WTC11 (cell line): ENCODE results near the gene PRR14L. TPM values are rescaled to one million over a fixed set of nuclear protein-coding genes. Genes with fewer than 3 reads are reported as not detected.

Experiments used
- ATAC-seq: fragments of 200-7000 bp; cut with Tn5 transposase; 2 replicates; pipeline ENCODE4 v1.10.0; 2021; ENCODE audit warnings: mild to moderate bottlenecking, moderate library complexity
- CTCF ChIA-PET: fragments of 300-600 bp; sonication (Branson Sonifier 250); formaldehyde crosslinking; loops from one replicate; lab custom pipeline; 2021; ENCODE audit warnings: antibody characterized with exemption; lab: Charles Lee
- POLR2A ChIA-PET: fragments of 350-600 bp; sonication (Branson Sonifier 250); formaldehyde crosslinking; loops from one replicate; lab custom pipeline; 2021; ENCODE audit warnings: antibody characterized with exemption; lab: Charles Lee
- DNase-seq: peaks from one replicate; pipeline ENCODE4 v3.0.0; 2021; ENCODE audit warnings: low spot score
- H3K27ac Mint-ChIP-seq: 2 replicates; pipeline ENCODE4 v1.8.0; 2021; ENCODE audit warnings: mixed read lengths
- H3K27me3 Mint-ChIP-seq: 2 replicates; pipeline ENCODE4 v1.8.0; 2021; ENCODE audit warnings: low read depth, mild to moderate bottlenecking, moderate library complexity, mixed read lengths
- H3K36me3 Mint-ChIP-seq: 2 replicates; pipeline ENCODE4 v1.8.0; 2021; ENCODE audit warnings: mixed read lengths
- H3K4me1 Mint-ChIP-seq: 2 replicates; pipeline ENCODE4 v1.8.0; 2022; ENCODE audit warnings: mixed read lengths
- H3K4me3 Mint-ChIP-seq: 2 replicates; pipeline ENCODE4 v1.8.0; 2021; ENCODE audit warnings: mild to moderate bottlenecking, moderate library complexity, mixed read lengths
- H3K9me3 Mint-ChIP-seq: 2 replicates; pipeline ENCODE4 v1.8.0; 2021; ENCODE audit warnings: mixed read lengths
- ATF1 ChIP-seq: sonication (generic); formaldehyde crosslinking; IDR thresholded peaks from 2 replicates; pipeline ENCODE4 v1.8.1; 2023; ENCODE audit warnings: mild to moderate bottlenecking, moderate library complexity, missing genetic modification reagents
- CBFB ChIP-seq: sonication (generic); formaldehyde crosslinking; IDR thresholded peaks from 2 replicates; pipeline ENCODE4 v1.8.1; 2022; ENCODE audit warnings: mild to moderate bottlenecking, low read depth, missing genetic modification reagents
- CREB1 ChIP-seq: sonication (generic); formaldehyde crosslinking; IDR thresholded peaks from 2 replicates; pipeline ENCODE4 v1.8.0; 2023; ENCODE audit warnings: mild to moderate bottlenecking, missing genetic modification reagents
- CREM ChIP-seq: sonication (generic); formaldehyde crosslinking; IDR thresholded peaks from 2 replicates; pipeline ENCODE4 v1.8.1; 2022; ENCODE audit warnings: mild to moderate bottlenecking, missing genetic modification reagents, moderate library complexity
- E2F5 ChIP-seq: sonication (generic); formaldehyde crosslinking; IDR thresholded peaks from 2 replicates; pipeline ENCODE4 v1.8.1; 2022; ENCODE audit warnings: mild to moderate bottlenecking, moderate library complexity, missing genetic modification reagents
- FOXK1 ChIP-seq: sonication (generic); formaldehyde crosslinking; IDR thresholded peaks from 2 replicates; pipeline ENCODE4 v1.8.0; 2022; ENCODE audit warnings: mild to moderate bottlenecking, moderate library complexity, missing genetic modification reagents
- GTF2I ChIP-seq: fragments of 250-450 bp; sonication (Bioruptor Pico); conservative IDR thresholded peaks from 2 replicates; pipeline ENCODE4 v1.4.0; 2021; ENCODE audit warnings: mild to moderate bottlenecking
- NFATC4 ChIP-seq: fragments of 250-450 bp; sonication (Bioruptor Pico); IDR thresholded peaks from 2 replicates; pipeline ENCODE4 v1.9.0; 2021; ENCODE audit warnings: mild to moderate bottlenecking
- NR1H2 ChIP-seq: sonication (generic); formaldehyde crosslinking; IDR thresholded peaks from 2 replicates; pipeline ENCODE4 v1.9.0; 2021; ENCODE audit warnings: mild to moderate bottlenecking, moderate library complexity, missing genetic modification reagents
- NR2C2 ChIP-seq: sonication (generic); formaldehyde crosslinking; IDR thresholded peaks from 2 replicates; pipeline ENCODE4 v1.8.0; 2022; ENCODE audit warnings: mild to moderate bottlenecking, missing genetic modification reagents
- SOX15 ChIP-seq: fragments of 250-450 bp; sonication (Bioruptor Pico); IDR thresholded peaks from 2 replicates; pipeline ENCODE4 v1.9.0; 2021; ENCODE audit warnings: mild to moderate bottlenecking
- TCF7 ChIP-seq: sonication (generic); formaldehyde crosslinking; IDR thresholded peaks from 2 replicates; pipeline ENCODE4 v1.8.0; 2022; ENCODE audit warnings: mild to moderate bottlenecking, low read depth, missing genetic modification reagents, moderate library complexity
- USF2 ChIP-seq: sonication (generic); formaldehyde crosslinking; IDR thresholded peaks from 2 replicates; pipeline ENCODE4 v1.8.1; 2023; ENCODE audit warnings: mild to moderate bottlenecking, missing genetic modification reagents, moderate library complexity
- ZMAT4 ChIP-seq: fragments of 250-450 bp; sonication (Bioruptor Pico); IDR thresholded peaks from 2 replicates; pipeline ENCODE4 v1.9.0; 2021; ENCODE audit warnings: mild to moderate bottlenecking
- ZNF317 ChIP-seq: sonication (generic); formaldehyde crosslinking; IDR thresholded peaks from 2 replicates; pipeline ENCODE4 v1.8.1; 2023; ENCODE audit warnings: low read depth, mild to moderate bottlenecking, moderate library complexity, missing genetic modification reagents, borderline replicate concordance
- ZNF423 ChIP-seq: fragments of 250-450 bp; sonication (Bioruptor Pico); IDR thresholded peaks from 2 replicates; pipeline ENCODE4 v2.1.2; 2022; ENCODE audit warnings: mild to moderate bottlenecking, moderate library complexity
- ZNF425 ChIP-seq: fragments of 250-450 bp; sonication (Bioruptor Pico); conservative IDR thresholded peaks from 2 replicates; pipeline ENCODE4 v1.9.0; 2021; ENCODE audit warnings: mild to moderate bottlenecking
- ZNF532 ChIP-seq: fragments of 250-450 bp; sonication (Bioruptor Pico); IDR thresholded peaks from 2 replicates; pipeline ENCODE4 v1.9.0; 2021; ENCODE audit warnings: mild to moderate bottlenecking, borderline replicate concordance
- total RNA-seq: library from RNA; stranded (reverse); gene quantifications from 3 replicates; pipeline ENCODE4 v1.2.3, GENCODE V29; 2021

Gene PRR14L
- total RNA-seq, 1 experiment from 2014 or later, result 90.1 TPM

GRCh38 chr22:31728857-31729256 is 21.1 kb downstream of the PRR14L start:
- DNase-seq, result no peak
- Mint-ChIP-seq H3K9me3 (no peaks in the 10 kb centered on the region; the same call in 1 of the 2 replicates), H3K27me3 (no peaks in the 10 kb centered on the region), H3K36me3 (peaks cover 27% of the 10 kb centered on the region), H3K4me1 (peaks cover 3% of the 10 kb centered on the region; the same call in 1 of the 2 replicates)
- no peak for TF ChIP-seq CBFB (CRISPR knock-in tag)
- no peak for TF ChIP-seq ATF1
- TF ChIP-seq TCF7 (CRISPR knock-in tag), result no peak
- TF ChIP-seq CREM, result no peak
- TF ChIP-seq USF2 (CRISPR knock-in tag), result no peak
- no peak for TF ChIP-seq SOX15
- TF ChIP-seq, all 79 proteins: peak for 0
- CTCF ChIA-PET, result interaction anchor here (0.8 kb wide), 1 partner anchor 26 kb away, joined by 3 read pairs; no protein-coding TSS in a partner anchor
- Mint-ChIP-seq H3K4me3 (no peak overlapping the region), H3K27ac (no peak overlapping the region)
- POLR2A ChIA-PET, result no interaction called here
- no peak for ATAC-seq

- DNase-seq, result no peak
- ChIA-PET CTCF (no interaction called here), POLR2A (no interaction called here)
- Mint-ChIP-seq H3K36me3 (peaks cover 36% of the 10 kb centered on the region), H3K27me3 (no peaks in the 10 kb centered on the region), H3K27ac (no peak overlapping the region), H3K4me1 (peaks cover 3% of the 10 kb centered on the region; the same call in 1 of the 2 replicates)
- ATAC-seq, result no peak
- TF ChIP-seq ZNF532, result no peak
- no peak for TF ChIP-seq NFATC4 (CRISPR knock-in tag)
- TF ChIP-seq, all 79 proteins: peak for 0
- Mint-ChIP-seq H3K4me3 (no peak overlapping the region), H3K9me3 (no peaks in the 10 kb centered on the region; the same call in 1 of the 2 replicates)
Measured at GRCh38 chr22:31726692-31727091, 23.2 kb downstream of the PRR14L start.

- Mint-ChIP-seq H3K27me3 (no peaks in the 10 kb centered on the region), H3K9me3 (no peaks in the 10 kb centered on the region; the same call in 1 of the 2 replicates)
- no peak for ATAC-seq
- no peak for TF ChIP-seq GTF2I (CRISPR knock-in tag)
- no peak for TF ChIP-seq E2F5
- no peak for TF ChIP-seq NR1H2 (CRISPR knock-in tag)
- TF ChIP-seq NFATC4 (CRISPR knock-in tag), result no peak
- TF ChIP-seq ZNF317 (CRISPR knock-in tag), result no peak
- no peak for TF ChIP-seq ATF1
- TF ChIP-seq ZNF425 (CRISPR knock-in tag), result no peak
- TF ChIP-seq CREB1 (CRISPR knock-in tag), result no peak
- TF ChIP-seq ZNF423 (CRISPR knock-in tag), result no peak
- TF ChIP-seq ZMAT4 (CRISPR knock-in tag), result no peak
- no peak for TF ChIP-seq NR2C2 (CRISPR knock-in tag)
- TF ChIP-seq FOXK1 (CRISPR knock-in tag), result no peak
- TF ChIP-seq, all 79 proteins: peak for 0
- Mint-ChIP-seq H3K27ac (no peak overlapping the region), H3K4me3 (no peak overlapping the region), H3K36me3 (peaks cover 53% of the 10 kb centered on the region), H3K4me1 (no peaks in the 10 kb centered on the region)
- POLR2A ChIA-PET, result no interaction called here
- CTCF ChIA-PET, result interaction anchor here (1.8 kb wide), 1 partner anchor 247 kb away, joined by 5 read pairs; no protein-coding TSS in a partner anchor
- no peak for DNase-seq
Measured at GRCh38 chr22:31723723-31724122, 26.2 kb downstream of the PRR14L start.
